ENCODE measurements around the gene STK33.

GRCh38 chr11:8381871-8382396 is 212.1 kb downstream of the STK33 start:
- TF ChIP-seq EZH2phosphoT487 (IDR thresholded peaks at IDR 0.05; ENCODE audit: low read length) (no peak), CTCF (IDR thresholded peaks at IDR 0.05; ENCODE audit: low read length) (no peak)
